Dermis blood vessel endothelial cell (primary cell): ENCODE results near the gene KCTD17. TPM values are rescaled to one million over a fixed set of nuclear protein-coding genes. Genes with fewer than 3 reads are reported as not detected.

Experiments
- DNase-seq: peaks from one replicate; pipeline ENCODE4 v3.0.0; 2010
- total RNA-seq: library from RNA; depleted of rRNA; stranded (reverse); fragments of >200 nt; gene quantifications from 2 replicates; pipeline ENCODE4 v1.2.3, GENCODE V29; 2014

Gene KCTD17
- total RNA-seq, 1 donor from 2014 or later: 58.2 TPM

GRCh38 chr22:37080438-37080837 lies 28.9 kb downstream of the KCTD17 start:
- DNase-seq: no peak

GRCh38 chr22:37080838-37081237 lies 29.3 kb downstream of the KCTD17 start:
- no peak for DNase-seq

DNA sequence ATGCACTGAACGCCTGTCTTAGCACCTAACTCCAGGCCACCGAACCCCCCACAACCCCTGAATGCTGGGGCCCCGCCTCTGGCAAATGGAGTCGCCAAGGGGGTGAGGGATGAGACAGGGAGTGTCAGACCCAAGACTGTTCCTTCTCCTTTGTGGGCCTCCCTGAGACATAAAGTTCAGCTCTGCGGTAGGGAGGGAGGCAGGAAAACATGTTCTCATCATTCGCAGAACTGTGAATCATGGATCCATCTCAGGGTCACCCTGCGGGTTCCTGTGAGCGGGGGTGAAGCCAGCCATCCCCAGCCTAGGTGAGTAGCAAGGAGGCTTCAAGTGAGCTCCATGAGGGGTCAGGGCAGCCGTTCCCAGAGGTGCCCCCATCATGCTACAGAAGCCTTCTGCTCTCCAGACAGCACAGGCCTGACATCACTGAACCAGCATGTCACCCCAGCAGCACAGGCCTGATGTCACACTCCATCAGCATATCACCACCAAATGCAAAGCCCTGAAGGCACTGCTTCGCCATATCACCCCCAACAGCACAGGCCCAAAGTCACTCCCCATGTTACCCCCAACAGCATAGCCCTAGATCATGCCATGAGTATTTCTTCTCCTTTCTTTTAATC lies 30.8 kb downstream of the KCTD17 start:
- DNase-seq: no peak

- no peak for DNase-seq
Measured at GRCh38 chr22:37083914-37084313, 32.4 kb downstream of the KCTD17 start.

DNA sequence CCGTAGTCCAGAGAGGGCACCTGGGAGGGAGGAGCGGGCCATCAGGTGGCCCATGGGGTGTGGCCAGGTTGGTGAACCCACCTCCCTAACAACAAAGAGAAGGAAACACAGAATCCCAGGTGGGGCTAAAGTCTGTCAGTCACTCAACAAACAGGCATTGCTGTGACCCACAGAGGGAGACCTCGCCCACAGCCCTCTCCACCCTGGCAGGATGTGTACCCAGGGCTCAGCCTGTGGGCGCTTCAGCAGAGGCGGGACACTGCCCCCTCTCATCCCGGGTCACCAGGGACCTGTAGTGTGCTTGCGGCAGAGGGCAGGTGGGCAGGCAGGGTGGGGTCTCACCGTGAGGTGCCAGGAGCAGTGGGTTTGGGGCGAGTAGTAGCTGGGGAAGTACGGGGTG lies 32.8 kb downstream of the KCTD17 start:
- no peak for DNase-seq

DNA sequence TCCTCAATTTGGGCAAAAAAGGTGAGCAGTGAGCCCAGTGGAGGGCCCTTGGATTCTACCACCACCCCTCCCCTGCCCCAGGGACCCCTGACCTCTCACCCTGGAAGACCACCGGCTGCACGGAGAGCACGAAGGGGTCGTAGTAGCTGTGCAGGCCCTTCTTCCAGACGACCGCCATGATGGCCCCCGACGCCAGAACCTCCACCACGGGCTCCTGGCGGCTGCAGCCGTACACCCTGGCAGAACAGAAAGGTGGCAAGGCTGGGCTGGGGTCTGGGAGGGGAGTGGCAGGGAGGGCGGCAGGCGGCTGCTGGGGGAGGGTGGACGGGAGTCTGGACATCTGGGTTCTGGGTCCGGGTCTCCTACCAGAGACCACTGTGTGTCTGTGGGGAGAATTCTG lies 34.6 kb downstream of the KCTD17 start:
- no peak for DNase-seq

DNA sequence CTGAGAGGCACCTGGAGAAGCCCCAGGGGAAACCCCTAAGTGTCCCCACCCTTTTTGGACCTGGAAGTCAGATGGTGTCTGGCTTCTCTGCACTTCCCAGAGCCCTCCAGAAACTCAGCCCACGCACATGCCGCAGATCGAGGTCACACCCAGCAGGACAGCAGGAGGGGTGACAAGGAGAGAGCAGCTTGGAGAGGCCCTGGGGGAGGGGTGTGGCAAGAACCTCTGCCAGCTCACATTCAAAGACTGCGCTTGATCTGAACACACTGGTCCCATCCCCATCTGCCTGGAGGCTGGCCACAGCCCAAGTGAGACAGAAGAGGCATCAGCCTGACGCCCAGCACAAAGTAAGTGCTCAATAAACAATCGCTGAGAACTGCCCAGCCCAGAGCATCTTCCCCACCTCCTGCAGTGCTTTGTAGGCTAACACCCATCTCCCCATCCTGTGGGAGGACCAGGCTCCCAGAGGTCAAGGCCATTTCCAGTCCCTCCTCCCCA lies 36.6 kb downstream of the KCTD17 start:
- no peak for DNase-seq

DNA sequence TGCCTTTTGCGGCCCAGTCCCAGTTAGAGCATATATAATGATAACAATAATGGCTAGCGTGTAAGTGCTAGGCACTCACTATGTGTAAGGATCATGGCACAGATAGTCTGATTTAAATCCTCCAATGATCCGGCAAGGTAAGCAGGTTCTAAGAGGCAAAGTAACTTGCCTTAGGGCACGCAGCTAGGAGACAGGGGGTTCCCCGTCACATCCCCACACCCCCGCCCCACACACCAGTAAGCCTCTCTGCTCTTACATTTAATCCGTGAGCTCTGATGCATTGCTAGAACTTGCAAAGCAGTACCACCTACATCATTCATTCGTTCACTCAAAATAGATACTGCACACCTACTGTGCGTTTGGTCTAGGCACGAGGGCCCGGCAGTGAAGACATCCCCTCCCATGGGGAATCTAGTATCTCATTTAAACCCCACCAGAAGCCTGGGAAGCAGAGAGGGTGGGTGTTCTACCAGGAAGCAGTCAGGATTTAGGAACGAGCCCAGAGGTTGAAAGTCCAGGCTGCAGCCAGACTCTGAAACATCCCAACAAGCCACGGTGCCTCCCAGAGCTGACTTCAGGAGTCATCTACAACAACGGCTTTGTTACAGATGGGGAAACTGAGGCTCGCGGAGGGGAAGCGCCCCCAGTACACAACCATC lies 37.3 kb downstream of the KCTD17 start:
- no peak for DNase-seq

DNA sequence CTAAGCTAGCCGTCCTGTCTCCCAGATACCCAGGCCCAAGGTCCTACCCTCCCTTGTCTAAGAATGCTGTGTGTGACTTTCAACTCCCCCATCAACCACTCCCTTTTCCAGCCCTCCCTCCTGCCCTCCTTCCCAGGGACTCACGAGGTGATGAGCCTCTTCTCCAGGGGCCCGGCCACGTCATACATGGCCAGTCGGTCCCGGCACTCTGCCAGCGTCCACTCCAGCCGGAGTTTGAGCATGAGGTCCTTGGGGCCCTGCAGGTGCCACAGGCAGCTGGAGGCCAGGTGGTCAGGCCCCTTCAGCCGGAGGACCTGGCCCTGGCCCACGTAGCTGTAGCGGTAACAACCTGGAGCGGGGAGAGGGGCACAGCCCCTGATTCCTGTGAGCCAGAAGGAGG lies 37.9 kb downstream of the KCTD17 start:
- DNase-seq: no peak

GRCh38 chr22:37090920-37091695 lies 39.6 kb downstream of the KCTD17 start:
- DNase-seq: no peak

- no peak for DNase-seq
Measured at GRCh38 chr22:37091994-37092393, 40.5 kb downstream of the KCTD17 start.

- DNase-seq: no peak
Measured at GRCh38 chr22:37092997-37093396, 41.5 kb downstream of the KCTD17 start.

DNA sequence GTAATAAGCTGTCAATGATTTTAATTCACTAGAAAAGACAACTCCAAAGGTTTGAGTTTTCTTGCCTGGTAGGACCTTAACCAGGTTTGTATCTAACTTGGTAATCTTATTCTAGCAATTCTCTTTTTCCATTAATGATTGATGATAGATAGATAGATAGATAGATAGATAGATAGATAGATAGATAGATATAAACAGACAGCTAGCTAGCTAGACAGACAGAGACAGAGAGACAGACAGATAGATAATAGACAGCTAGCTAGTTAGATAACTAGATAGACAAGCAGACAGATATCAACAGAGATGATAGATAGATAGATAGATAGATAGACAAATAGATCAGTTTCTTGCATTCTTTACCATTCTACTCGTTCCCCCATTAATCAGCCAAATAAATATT lies 42.7 kb downstream of the KCTD17 start:
- DNase-seq: no peak

- no peak for DNase-seq
Measured at GRCh38 chr22:37095113-37095512, 43.6 kb downstream of the KCTD17 start.

DNA sequence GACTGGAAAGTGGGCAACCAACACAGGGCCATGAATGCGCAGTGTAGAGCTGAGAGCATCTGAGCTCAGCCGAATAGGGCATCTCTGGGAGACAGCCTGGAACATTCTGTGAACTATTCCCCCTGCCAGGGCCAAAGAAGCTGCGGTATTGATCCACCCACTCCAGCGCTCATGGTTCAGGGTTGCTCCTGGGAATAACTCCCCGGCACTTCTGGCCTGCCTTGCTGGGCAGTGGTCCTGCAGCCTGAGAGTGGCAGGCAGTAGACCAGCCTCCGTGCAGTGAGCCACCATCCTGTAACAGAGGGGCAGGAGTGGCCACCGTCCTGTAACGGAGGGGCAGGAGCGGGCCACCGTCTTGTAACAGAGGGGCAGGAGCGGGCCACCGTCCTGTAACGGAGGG lies 45.8 kb downstream of the KCTD17 start:
- DNase-seq: no peak

- no peak for DNase-seq
Measured at GRCh38 chr22:37098976-37099591, 47.5 kb downstream of the KCTD17 start.

- DNase-seq: no peak
Measured at GRCh38 chr22:37100589-37101127, 49.1 kb downstream of the KCTD17 start.

DNA sequence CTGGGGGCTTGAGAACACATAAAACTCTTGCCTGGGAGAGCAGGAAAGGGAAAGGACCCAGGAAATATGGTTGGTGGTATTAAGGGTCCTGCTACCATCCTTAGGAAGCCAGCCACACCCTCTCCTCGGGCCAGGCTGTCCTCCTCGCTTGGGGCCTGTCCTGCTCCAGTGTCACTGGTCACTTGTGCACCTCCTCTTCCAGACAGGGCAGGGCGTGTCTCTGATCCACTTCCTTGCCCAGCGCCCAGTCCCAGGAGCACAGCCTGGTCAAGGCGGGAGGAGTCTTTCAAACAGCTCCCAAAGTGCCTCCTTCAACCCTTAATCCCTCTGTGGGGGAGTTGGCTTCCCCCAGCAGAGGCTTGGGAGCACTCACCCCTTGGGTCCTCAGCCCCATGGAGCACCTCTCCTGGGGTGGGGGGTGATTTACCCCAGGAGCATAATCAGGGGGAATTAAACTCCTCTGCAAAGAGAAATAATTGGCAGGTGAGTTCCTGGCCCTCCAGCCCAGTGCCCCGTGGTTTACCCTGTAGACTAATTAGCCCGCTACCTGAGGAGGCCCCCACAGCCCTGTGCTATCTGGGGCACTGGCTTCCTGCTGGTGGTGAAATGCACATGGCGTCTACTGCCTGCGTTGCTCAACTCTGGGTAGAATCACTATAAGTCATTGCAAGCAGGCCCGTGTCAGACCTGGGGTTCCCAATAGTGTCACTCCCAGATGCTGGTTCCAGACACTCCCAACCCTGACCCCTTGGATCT lies 49.9 kb downstream of the KCTD17 start:
- DNase-seq: no peak

DNA sequence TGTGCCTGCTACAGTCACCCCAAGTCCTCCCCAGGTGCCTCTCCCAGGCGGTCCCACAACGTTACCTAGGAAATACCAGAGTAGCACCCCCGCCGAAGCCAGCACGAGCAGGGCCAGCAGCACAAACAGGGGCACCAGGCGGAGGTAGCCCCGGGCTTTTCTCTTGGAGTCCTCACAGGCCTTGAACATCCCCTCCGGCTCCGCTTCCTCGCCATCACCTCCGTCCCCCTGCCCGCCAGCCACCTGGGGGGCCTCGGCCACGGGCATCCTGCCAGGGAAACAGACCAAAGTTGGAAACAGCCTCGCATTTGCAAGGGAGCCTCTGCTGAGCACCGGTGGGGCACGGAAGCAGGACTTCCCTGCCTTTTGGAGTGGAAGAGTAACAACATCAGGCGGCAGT lies 51.6 kb downstream of the KCTD17 start:
- no peak for DNase-seq

GRCh38 chr22:37103656-37104452 lies 52.3 kb downstream of the KCTD17 start:
- no peak for DNase-seq

GRCh38 chr22:37105154-37105553 lies 53.6 kb downstream of the KCTD17 start:
- DNase-seq: no peak
